Endodermal cell (in vitro differentiated cells): ENCODE results near the gene RERE. TPM values are rescaled to one million over a fixed set of nuclear protein-coding genes. Genes with fewer than 3 reads are reported as not detected.
A peak's percentile ranks its signal among the peaks of the same experiment; 100 is the strongest.

Source experiments
- DNase-seq: peaks from one replicate; pipeline ENCODE4 v3.0.0-alpha.2; 2017
- H3K27ac ChIP-seq: 2 replicates; pipeline ENCODE4 v1.5.1; 2013; ENCODE audit warnings: mild to moderate bottlenecking, low read depth, low read length, moderate library complexity
- H3K27me3 ChIP-seq: 2 replicates; pipeline ENCODE4 v1.6.1; 2013; ENCODE audit warnings: mild to moderate bottlenecking, low read length, moderate library complexity; ENCODE audit not compliant: insufficient read depth, control insufficient read depth, poor library complexity, severe bottlenecking
- H3K36me3 ChIP-seq: 2 replicates; pipeline ENCODE4 v1.7.0; 2013; ENCODE audit warnings: mild to moderate bottlenecking, low read length, moderate library complexity; ENCODE audit not compliant: control insufficient read depth, insufficient read depth
- H3K4me1 ChIP-seq: one replicate; pipeline ENCODE4 v1.7.0; 2013; ENCODE audit warnings: low read length; ENCODE audit not compliant: control insufficient read depth, insufficient read depth
- H3K4me3 ChIP-seq: 2 replicates; pipeline ENCODE4 v1.5.1; 2013; ENCODE audit warnings: mild to moderate bottlenecking, low read length, moderate library complexity
- H3K9ac ChIP-seq: 2 replicates; pipeline ENCODE4 v1.6.1; 2013; ENCODE audit warnings: mild to moderate bottlenecking, low read length, moderate library complexity; ENCODE audit not compliant: poor library complexity, severe bottlenecking; ENCODE audit errors: extremely low read depth
- H3K9me3 ChIP-seq: 2 replicates; pipeline ENCODE4 v1.6.1; 2013; ENCODE audit warnings: mild to moderate bottlenecking, low read length, moderate library complexity; ENCODE audit not compliant: control insufficient read depth
- H3K27ac Mint-ChIP-seq: 2 replicates; pipeline ENCODE4 v1.8.0; 2020; ENCODE audit warnings: mixed read lengths
- H3K27me3 Mint-ChIP-seq: 2 replicates; pipeline ENCODE4 v1.8.0; 2021; ENCODE audit warnings: mild to moderate bottlenecking, mixed read lengths; ENCODE audit not compliant: insufficient read depth
- H3K36me3 Mint-ChIP-seq: 2 replicates; pipeline ENCODE4 v1.8.0; 2020; ENCODE audit warnings: low read depth, mixed read lengths
- H3K4me1 Mint-ChIP-seq: 2 replicates; pipeline ENCODE4 v1.8.0; 2020; ENCODE audit warnings: mixed read lengths
- H3K4me3 Mint-ChIP-seq: 2 replicates; pipeline ENCODE4 v1.8.0; 2020; ENCODE audit warnings: mild to moderate bottlenecking, moderate library complexity, mixed read lengths
- H3K9me3 Mint-ChIP-seq: 2 replicates; pipeline ENCODE4 v1.8.0; 2020; ENCODE audit warnings: mild to moderate bottlenecking, mixed read lengths
- WGBS, 2 experiments: methylation state at CpG; one replicate each; pipeline versions ENCODE4 v1.1.5 to v1.1.7; 2013; ENCODE audit warnings: missing lambda C conversion rate in 2 of 2, mixed read lengths in 1 of 2; ENCODE audit not compliant: insufficient coverage in 1 of 2, insufficient read length in 1 of 2; 5-methylcytosine and 5-hydroxymethylcytosine counted together
- total RNA-seq, 2 donors: library from RNA; stranded (reverse); fragmentation: NEBNext Ultra II Directional in 1 of 2; extraction: Animal tissue kit (Norgen Biotek cat#: 25700) in 1 of 2; gene quantifications; 2 replicates in 1 of 2; 3 replicates in 1 of 2; pipeline ENCODE4 v1.2.1, GENCODE V29; 2021
- TF ChIP-seq, protein P1 (sequence below): fragments of 200-600 bp; sonication (generic); conservative IDR thresholded peaks from 2 replicates; pipeline ENCODE4 v1.5.0; 2021; ENCODE audit warnings: antibody characterized with exemption, mild to moderate bottlenecking

Gene RERE
- total RNA-seq, 2 donors from 2014 or later, result 159 to 179 TPM

DNA sequence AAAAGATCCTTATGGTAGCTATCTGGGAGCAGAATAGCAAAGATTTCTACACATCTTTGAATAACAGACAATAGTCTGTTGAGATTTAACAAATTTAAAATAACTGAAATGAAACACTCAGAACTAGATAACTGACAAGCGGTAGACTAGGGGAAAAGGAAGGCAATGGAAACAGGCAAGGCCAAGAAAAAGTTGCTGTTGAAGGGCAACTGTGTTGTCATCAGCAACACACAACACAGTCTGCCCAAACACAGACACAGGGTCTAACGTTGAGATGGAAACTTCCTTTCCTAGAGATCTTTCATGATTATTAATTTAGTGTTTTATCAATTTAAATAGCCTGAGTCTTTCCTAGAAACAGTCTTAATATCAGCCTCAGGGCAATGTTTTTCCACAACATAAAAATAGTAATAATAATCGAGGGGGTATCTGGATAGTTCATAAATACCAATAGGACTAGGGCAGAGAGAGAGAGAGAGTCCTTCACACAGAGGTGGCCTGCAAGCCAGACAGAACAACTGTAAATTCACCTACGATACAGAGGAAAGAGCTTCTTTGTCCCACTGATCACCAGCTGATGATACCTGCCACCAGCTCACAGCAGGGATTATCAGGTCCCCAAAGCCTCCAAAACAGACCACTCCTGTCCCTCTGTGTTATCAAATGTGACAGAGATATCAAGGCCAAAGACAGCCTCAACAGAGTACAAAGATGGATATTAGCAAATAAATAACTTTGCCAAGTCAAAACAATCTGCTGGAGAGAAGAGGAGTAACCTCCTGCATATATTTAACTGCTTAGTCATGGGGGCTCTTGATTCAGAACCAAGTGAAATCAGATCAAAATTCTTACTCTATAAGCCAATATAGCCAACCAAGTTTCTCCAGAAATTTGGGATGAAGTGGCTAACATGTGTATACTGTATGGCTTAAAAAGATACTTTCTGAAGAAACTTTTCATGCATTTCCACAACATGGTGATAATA is 254.3 kb downstream of the RERE start:
- Mint-ChIP-seq H3K4me3 (no peak overlapping the region), H3K36me3 (peaks cover 6% of the 10 kb centered on the region), H3K4me1 (peaks cover 65% of the 10 kb centered on the region), H3K27ac (peak overlapping the region; percentile 94), H3K27me3 (no peaks in the 10 kb centered on the region), H3K9me3 (no peaks in the 10 kb centered on the region)
- peak overlapping the region; percentile 11 for H3K27ac ChIP-seq
- WGBS, 2 experiments, result 50% methylated on average over 3 of the region's 4 CpGs; no CpG with 5 or more reads in 1 of the 2 experiments
- TF ChIP-seq, protein P1, sequence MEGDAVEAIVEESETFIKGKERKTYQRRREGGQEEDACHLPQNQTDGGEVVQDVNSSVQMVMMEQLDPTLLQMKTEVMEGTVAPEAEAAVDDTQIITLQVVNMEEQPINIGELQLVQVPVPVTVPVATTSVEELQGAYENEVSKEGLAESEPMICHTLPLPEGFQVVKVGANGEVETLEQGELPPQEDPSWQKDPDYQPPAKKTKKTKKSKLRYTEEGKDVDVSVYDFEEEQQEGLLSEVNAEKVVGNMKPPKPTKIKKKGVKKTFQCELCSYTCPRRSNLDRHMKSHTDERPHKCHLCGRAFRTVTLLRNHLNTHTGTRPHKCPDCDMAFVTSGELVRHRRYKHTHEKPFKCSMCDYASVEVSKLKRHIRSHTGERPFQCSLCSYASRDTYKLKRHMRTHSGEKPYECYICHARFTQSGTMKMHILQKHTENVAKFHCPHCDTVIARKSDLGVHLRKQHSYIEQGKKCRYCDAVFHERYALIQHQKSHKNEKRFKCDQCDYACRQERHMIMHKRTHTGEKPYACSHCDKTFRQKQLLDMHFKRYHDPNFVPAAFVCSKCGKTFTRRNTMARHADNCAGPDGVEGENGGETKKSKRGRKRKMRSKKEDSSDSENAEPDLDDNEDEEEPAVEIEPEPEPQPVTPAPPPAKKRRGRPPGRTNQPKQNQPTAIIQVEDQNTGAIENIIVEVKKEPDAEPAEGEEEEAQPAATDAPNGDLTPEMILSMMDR, result no peak
- DNase-seq, result peak; percentile 65
- peak overlapping the region; percentile 28 for H3K9ac ChIP-seq
- H3K4me3 ChIP-seq, result peak overlapping the region; percentile 58
- H3K4me1 ChIP-seq, result peaks cover 16% of the 10 kb centered on the region
- H3K9me3 ChIP-seq, result no peaks in the 10 kb centered on the region
- peaks cover 6% of the 10 kb centered on the region for H3K36me3 ChIP-seq
- no peaks in the 10 kb centered on the region for H3K27me3 ChIP-seq

- Mint-ChIP-seq H3K4me3 (no peak overlapping the region), H3K4me1 (peaks cover 58% of the 10 kb centered on the region), H3K36me3 (peaks cover 10% of the 10 kb centered on the region), H3K27me3 (no peaks in the 10 kb centered on the region), H3K9me3 (no peaks in the 10 kb centered on the region), H3K27ac (peak overlapping the region; percentile 94)
- Histone ChIP-seq H3K9me3 (no peaks in the 10 kb centered on the region), H3K27me3 (no peaks in the 10 kb centered on the region), H3K36me3 (peaks cover 8% of the 10 kb centered on the region), H3K4me1 (peaks cover 18% of the 10 kb centered on the region), H3K9ac (no peak overlapping the region), H3K4me3 (no peak overlapping the region), H3K27ac (no peak overlapping the region)
- no peak for DNase-seq
- WGBS, 2 experiments, result 83 to 100% methylated on average over 1 to 2 of the region's 2 CpGs
- TF ChIP-seq, protein P1, result no peak
Measured at GRCh38 chr1:8562222-8562621, 255.2 kb downstream of the RERE start.

- no peak overlapping the region for H3K27ac ChIP-seq
- DNase-seq, result no peak
- H3K36me3 ChIP-seq, result peaks cover 19% of the 10 kb centered on the region
- TF ChIP-seq, protein P1, result peak; percentile 97
- no peaks in the 10 kb centered on the region for H3K27me3 ChIP-seq
- Mint-ChIP-seq H3K4me1 (peaks cover 52% of the 10 kb centered on the region), H3K36me3 (peaks cover 21% of the 10 kb centered on the region), H3K27ac (peak overlapping the region; percentile 36), H3K4me3 (no peak overlapping the region), H3K9me3 (no peaks in the 10 kb centered on the region), H3K27me3 (no peaks in the 10 kb centered on the region)
- H3K4me3 ChIP-seq, result no peak overlapping the region
- H3K4me1 ChIP-seq, result peaks cover 18% of the 10 kb centered on the region
- no peaks in the 10 kb centered on the region for H3K9me3 ChIP-seq
- H3K9ac ChIP-seq, result no peak overlapping the region
- WGBS, 2 experiments, result 55 to 86% methylated on average over 1 to 2 of the region's 2 CpGs
Measured at GRCh38 chr1:8560611-8561544, 256.6 kb downstream of the RERE start.
